ENCODE data around the gene FRMPD1. TPM values are rescaled to one million over a fixed set of nuclear protein-coding genes. Genes with fewer than 3 reads are reported as not detected.

The FRMPD1 gene
- total RNA-seq, 1 donor from 2014 or later = 0.31 TPM

- Mint-ChIP-seq H3K27me3 (peaks cover 19% of the 10 kb centered on the region), H3K27ac (no peak overlapping the region), H3K4me3 (ENCODE audit: low read depth) (no peak overlapping the region), H3K4me1 (ENCODE audit: low read depth) (no peaks in the 10 kb centered on the region), H3K36me3 (ENCODE audit: insufficient read depth) (no peaks in the 10 kb centered on the region), H3K9me3 (ENCODE audit: low read depth) (no peaks in the 10 kb centered on the region)
- no peak for TF ChIP-seq CTCF (IDR thresholded peaks at IDR 0.05; ENCODE audit: unreplicated experiment)
- no peak for DNase-seq (ENCODE audit: low spot score, unreplicated experiment)
These were observed 31.9 kb upstream of the FRMPD1 start for GRCh38 chr9:37618817-37619216.

GRCh38 chr9:37619806-37620205, 30.9 kb upstream of the FRMPD1 start:
- Mint-ChIP-seq H3K4me1 (ENCODE audit: low read depth) (no peaks in the 10 kb centered on the region), H3K4me3 (ENCODE audit: low read depth) (no peak overlapping the region), H3K9me3 (ENCODE audit: low read depth) (no peaks in the 10 kb centered on the region), H3K27ac (no peak overlapping the region), H3K27me3 (peaks cover 18% of the 10 kb centered on the region), H3K36me3 (ENCODE audit: insufficient read depth) (no peaks in the 10 kb centered on the region)
- DNase-seq (ENCODE audit: low spot score, unreplicated experiment) = no peak
- TF ChIP-seq CTCF (IDR thresholded peaks at IDR 0.05; ENCODE audit: unreplicated experiment) = no peak

GRCh38 chr9:37620396-37620795, 30.4 kb upstream of the FRMPD1 start:
- Mint-ChIP-seq H3K9me3 (ENCODE audit: low read depth) (no peaks in the 10 kb centered on the region), H3K4me3 (ENCODE audit: low read depth) (no peak overlapping the region), H3K4me1 (ENCODE audit: low read depth) (no peaks in the 10 kb centered on the region), H3K36me3 (ENCODE audit: insufficient read depth) (no peaks in the 10 kb centered on the region), H3K27ac (no peak overlapping the region), H3K27me3 (peaks cover 18% of the 10 kb centered on the region)
- DNase-seq (ENCODE audit: low spot score, unreplicated experiment) = no peak
- no peak for TF ChIP-seq CTCF (IDR thresholded peaks at IDR 0.05; ENCODE audit: unreplicated experiment)

GRCh38 chr9:37621273-37622121, 29.3 kb upstream of the FRMPD1 start:
- peaks cover 18% of the 10 kb centered on the region for H3K27me3 Mint-ChIP-seq
- H3K27ac Mint-ChIP-seq = no peak overlapping the region
- no peaks in the 10 kb centered on the region for H3K9me3 Mint-ChIP-seq (ENCODE audit: low read depth)
- H3K4me1 Mint-ChIP-seq (ENCODE audit: low read depth) = no peaks in the 10 kb centered on the region
- H3K4me3 Mint-ChIP-seq (ENCODE audit: low read depth) = no peak overlapping the region
- TF ChIP-seq CTCF (IDR thresholded peaks at IDR 0.05; ENCODE audit: unreplicated experiment) = no peak
- no peak for DNase-seq (ENCODE audit: low spot score, unreplicated experiment)
- H3K36me3 Mint-ChIP-seq (ENCODE audit: insufficient read depth) = no peaks in the 10 kb centered on the region

- Mint-ChIP-seq H3K9me3 (ENCODE audit: low read depth) (no peaks in the 10 kb centered on the region), H3K4me1 (ENCODE audit: low read depth) (no peaks in the 10 kb centered on the region)
- no peak for TF ChIP-seq CTCF (IDR thresholded peaks at IDR 0.05; ENCODE audit: unreplicated experiment)
These were observed 28.3 kb upstream of the FRMPD1 start for GRCh38 chr9:37622462-37622861.

More at GRCh38 chr9:37622462-37622861, 28.3 kb upstream of the FRMPD1 start:
- Mint-ChIP-seq H3K27ac (no peak overlapping the region), H3K36me3 (ENCODE audit: insufficient read depth) (no peaks in the 10 kb centered on the region), H3K27me3 (peaks cover 18% of the 10 kb centered on the region), H3K4me3 (ENCODE audit: low read depth) (no peak overlapping the region)
- no peak for DNase-seq (ENCODE audit: low spot score, unreplicated experiment)

All from progenitor cell of endocrine pancreas (in vitro differentiated cells).